Neural cell (in vitro differentiated cells): Measurements from ENCODE around the gene NPAS2.

Experiments used
- EZH2 ChIP-seq: fragments of 200-600, 300-800 bp; shearing (Covaris generic), sonication (generic); IDR thresholded peaks from 2 replicates; pipeline ENCODE4 v1.6.1; 2014; ENCODE audit warnings: antibody characterized with exemption, low read length, borderline replicate concordance, mild to moderate bottlenecking; ENCODE audit not compliant: insufficient read depth, poor library complexity, severe bottlenecking
- TF ChIP-seq, protein P1 (sequence below): fragments of 450-650 bp; IDR thresholded peaks from 2 replicates; pipeline ENCODE4 v1.5.1; 2014; ENCODE audit warnings: antibody characterized with exemption, mild to moderate bottlenecking, moderate library complexity; ENCODE audit not compliant: poor library complexity, severe bottlenecking

DNA sequence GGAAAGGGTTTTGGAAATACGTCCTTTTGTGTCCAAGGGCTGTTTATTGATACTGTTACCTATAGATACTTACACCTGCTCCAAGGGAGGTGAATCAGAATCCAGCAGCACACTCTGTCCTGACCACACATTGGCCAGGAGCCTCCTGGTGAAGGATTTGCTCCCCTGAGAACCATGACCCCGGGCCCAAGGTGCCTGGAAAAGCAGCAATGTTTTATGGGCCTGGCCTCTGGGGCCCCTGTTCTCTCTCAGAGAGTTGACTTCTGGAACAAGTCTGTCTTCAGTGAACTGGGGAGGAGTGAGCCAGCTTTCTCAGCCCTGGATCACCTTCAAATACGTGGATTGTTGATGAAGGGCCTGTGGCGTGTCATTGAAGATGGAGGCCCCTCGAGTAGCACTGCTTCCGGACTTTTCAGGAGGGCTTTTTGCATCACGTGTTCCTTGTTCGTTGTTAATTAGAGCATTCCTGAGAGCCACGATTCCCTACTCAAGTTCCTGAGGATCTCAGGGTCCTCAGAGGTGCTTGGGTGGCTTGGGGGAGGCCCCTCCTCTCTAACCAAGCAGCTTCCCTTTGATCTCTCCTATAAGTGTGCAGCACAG, 103.6 kb downstream of the NPAS2 start:
- TF ChIP-seq, protein P1, sequence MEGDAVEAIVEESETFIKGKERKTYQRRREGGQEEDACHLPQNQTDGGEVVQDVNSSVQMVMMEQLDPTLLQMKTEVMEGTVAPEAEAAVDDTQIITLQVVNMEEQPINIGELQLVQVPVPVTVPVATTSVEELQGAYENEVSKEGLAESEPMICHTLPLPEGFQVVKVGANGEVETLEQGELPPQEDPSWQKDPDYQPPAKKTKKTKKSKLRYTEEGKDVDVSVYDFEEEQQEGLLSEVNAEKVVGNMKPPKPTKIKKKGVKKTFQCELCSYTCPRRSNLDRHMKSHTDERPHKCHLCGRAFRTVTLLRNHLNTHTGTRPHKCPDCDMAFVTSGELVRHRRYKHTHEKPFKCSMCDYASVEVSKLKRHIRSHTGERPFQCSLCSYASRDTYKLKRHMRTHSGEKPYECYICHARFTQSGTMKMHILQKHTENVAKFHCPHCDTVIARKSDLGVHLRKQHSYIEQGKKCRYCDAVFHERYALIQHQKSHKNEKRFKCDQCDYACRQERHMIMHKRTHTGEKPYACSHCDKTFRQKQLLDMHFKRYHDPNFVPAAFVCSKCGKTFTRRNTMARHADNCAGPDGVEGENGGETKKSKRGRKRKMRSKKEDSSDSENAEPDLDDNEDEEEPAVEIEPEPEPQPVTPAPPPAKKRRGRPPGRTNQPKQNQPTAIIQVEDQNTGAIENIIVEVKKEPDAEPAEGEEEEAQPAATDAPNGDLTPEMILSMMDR, result no peak
- TF ChIP-seq EZH2, result no peak
